8988T (cell line): Measurements from ENCODE around the gene PLPP1.
"Not testable (repeated sequence)": the region's sequence is repeated elsewhere in the genome, so short reads cannot be mapped to it uniquely, and the experiment has no call there.

ENCODE experiments used
- DNase-seq: peaks from one replicate; pipeline ENCODE4 v3.0.0; 2011

Gene PLPP1

DNA sequence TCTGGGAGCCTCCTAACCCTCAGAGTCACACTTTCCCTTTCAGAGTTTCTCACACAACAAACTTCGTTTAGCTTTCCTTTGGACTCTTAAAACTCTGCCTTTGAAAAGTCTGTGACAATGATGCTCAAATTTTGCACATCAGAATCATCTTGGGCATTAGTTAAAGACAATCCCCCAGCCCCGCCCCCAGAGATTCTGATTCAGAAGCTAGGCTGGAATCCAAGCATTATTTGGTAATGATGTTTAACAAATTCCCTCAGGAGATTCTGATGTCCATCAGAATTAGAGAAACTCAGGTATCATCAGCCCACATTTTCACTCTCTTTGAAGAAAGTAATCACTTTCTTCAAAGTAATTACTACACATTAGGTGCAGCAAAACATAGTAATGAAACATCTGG, 9.6 kb upstream of the PLPP1 start:
- DNase-seq: no peak

DNA sequence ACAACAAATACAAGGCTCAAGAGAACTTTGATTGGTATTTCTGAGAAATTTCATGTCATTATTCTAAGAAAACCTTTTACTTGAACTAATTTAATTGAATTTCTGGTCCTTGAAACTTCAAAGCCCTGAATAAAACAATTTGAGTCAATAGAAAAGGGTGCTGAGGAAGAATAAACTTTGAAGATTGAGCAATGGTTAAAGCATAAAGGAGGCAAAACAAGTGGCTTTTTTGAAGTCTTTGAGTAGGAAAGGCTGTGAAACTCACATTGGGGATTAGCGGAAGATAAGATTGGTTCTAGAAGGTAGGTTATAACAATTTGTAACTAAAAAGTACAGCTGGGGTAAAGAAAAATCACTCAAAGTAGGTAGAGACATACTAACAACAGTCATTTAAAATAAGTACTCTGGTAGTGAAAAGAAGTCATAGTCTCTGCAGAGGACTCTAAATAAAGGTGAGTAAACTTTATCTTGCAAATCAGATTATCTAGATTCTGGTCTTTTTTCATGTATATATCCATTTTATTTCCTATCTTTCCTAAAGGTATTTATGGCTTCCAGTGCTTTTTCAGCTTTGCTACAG, 6.4 kb upstream of the PLPP1 start:
- DNase-seq: no peak

DNA sequence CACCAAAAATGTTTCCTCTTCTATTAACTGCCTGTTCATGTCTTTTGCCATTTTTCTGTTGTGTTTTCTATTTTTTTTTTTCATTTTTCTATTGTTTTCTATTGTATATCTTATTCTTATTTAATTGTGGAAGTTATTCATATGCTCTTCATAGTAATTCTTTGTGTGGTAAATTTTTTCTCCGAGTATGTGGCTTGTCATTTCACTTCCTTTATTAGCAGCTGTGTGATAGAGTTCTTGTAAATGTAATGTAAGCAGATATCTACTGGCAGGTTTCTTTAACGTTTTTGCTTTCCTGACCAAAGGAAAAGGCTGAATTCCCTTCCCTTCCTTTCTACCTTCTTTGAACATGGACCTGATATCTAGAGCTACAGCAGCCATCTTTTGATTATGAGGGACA, 5.8 kb upstream of the PLPP1 start:
- DNase-seq: no peak

DNA sequence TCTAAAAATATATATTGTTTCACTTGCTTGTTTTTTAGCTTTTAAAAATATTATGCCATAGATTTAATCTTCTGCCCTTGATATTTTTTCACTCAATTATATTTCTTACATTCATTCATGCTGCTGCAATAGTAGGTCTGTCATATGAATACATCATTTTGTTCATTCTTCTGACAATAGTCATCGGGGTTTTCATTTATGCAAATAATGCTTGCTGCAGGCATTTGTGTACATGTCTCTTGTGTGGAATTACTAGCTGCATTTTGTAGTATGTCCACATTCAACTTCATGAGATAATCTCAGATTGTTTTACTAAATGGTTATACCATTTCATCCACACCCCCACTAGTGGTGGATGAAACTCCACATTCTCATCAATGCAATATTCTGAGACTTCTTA, 5.3 kb upstream of the PLPP1 start:
- DNase-seq: no peak

DNA sequence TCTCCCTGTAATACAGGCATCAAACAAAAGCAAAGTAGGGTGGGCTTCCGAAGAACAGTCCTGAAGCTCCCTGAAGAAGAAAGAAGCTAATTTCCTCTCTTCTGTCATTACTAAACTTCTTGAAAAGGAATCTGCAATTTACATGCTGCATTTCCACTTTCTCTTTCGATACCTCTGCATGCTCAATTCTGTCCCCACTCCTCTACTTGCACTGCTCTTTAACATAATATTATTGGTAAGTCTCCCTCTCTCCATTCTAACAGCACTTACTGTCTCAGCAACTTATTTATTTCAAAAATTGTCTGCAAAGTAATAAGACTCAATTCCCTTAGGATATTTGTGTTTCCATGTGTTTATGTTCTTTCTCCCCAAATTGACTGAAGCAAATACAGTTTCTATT, 3.9 kb upstream of the PLPP1 start:
- no peak for DNase-seq

DNA sequence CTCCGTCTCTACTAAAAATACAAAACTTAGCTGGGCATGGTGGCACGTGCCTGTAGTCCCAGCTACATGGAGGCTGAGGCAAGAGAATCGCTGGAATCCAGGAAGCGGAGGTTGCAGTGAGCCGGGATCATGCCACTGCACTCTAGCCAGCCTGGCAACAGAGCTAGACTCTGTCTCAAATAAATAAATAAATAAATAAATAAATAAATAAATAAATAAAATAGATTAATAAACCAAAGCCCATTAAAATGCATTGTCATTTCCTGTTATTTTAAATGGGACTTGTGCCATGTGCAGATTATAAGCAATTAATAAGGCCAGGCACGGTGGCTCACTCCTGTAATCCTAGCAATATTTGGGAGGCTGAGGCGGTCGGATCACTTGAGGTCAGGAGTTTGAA, 2.6 kb upstream of the PLPP1 start:
- DNase-seq: not testable (repeated sequence)

DNA sequence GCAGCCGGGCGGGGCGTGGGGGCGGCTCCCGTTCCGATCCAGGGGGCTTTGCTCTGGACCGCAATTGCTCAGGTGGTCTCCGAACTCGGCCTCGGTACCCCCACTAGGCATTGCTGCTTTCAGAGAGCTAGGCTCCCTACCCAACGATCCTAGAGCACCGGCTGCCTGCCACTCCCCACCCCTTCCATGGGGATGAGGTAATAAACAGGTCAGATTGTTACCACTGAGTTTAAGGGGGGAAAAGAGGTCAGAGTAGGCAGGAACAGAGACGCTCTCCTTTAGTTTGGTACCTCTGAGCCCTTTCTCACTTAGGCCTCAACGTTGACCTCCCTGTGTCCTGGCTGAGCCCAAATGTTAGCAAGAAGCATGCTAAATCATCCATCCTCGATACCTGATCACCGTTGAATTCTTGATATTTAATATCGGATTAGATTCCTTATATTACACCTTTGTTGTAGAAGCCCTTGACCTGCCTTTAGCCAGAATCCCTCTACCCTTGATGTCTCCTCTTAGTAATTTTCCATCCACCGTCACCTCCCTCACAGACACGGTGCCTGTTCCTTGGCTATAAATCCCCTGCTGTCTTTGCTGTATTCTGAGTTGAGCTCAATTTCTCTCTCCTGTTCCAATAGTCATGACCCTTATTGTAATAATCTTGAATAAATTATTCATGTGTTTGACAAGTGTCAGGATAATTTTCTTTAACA, 588 bp upstream of the PLPP1 start:
- DNase-seq: no peak

DNA sequence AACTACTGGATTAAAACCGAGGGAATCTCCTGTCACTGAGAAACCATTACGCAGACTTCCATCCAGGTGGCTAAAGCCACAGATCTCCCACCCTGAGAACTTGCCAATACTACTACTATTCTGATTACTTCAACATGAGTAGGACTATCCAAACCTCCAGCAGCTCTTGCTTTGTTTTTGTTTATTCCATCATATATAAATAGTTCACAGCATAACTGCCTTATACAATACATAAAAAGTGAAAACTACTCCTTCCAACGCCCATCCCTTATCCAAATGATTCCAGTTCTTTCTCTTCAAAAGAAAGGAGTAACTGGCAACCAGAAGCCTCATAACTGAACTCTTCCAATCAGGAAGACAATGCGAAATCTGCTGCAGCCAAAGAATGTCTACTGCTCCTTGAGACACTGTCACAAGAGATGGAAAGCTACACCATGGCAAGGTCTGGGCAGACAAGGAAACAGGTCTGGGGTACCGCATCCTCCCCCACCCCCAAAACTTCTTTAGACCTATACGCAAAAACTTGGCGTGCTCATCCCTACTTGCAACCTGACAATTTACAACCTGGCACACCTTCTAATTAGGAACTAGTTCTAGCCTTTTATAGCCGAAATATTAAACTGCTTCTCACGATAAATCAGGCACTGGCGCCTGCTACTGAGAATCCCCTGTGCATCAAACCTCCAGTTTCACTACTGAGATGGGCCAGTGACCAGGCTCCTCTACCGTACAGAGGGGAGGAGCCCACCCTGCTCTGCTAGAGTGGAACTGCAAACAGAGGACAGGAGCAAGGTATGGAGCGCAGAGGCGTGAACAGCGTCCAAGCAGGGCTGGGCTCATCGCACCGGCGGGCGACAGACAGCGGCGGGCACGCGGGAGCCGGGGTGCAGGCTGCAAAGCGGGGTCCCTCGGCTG, 986 bp downstream of the PLPP1 start:
- peak; percentile 43 for DNase-seq

DNA sequence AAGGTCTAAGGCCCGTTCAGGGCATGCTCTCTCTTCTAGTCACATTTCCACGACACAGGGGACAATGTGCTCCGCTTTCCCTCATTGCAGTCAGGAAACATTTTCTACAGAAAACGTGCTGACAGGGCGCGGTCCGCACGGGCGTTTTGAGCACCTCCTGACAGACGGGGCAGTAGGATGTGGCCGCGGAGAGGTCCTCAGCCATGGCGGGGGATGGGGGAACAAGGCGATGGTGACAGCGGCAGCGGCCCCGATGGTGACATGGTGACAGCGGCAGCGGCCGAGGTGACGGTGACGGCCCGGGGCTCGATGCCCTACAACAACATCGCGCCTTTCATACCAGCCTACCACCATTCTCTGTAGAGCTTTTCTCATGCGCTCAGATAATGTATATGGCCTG, 4.1 kb downstream of the PLPP1 start:
- no peak for DNase-seq

DNA sequence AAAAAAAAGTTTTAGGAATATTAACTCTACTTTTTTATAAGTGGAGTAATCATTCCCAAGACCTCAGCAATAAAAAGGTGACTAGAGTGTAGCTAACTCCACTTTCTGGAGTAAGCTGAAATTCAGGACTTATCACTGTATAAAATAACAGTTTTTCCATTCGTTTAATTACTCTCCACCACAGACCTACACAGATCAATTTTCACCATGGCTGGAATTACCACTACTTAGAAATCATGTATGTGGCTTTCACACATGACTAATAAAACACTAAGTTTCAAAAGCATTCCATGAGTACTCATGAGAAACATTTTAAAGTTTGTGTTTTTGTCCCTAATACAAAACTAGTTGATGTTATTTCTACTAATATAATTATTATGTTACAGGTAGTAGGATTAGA, 9.9 kb downstream of the PLPP1 start:
- no peak for DNase-seq

DNA sequence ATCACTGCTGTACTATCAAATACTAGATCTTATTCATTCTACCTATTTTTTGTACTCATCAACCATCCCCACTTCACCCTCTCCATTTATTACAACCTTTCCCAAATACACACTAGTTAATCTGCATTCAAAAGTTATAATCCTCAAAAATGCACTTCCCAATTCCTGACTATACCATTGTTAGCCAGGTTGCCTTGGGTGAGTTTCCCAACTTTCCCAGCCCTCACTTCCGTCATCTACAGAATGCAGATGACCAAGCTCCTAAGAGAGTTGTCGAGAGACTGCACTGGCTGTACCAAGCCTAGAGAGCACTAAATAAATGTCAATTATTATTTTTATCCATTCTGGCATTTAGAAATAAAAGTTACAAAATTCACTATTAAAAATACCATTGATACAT, 11.5 kb downstream of the PLPP1 start:
- DNase-seq: no peak

DNA sequence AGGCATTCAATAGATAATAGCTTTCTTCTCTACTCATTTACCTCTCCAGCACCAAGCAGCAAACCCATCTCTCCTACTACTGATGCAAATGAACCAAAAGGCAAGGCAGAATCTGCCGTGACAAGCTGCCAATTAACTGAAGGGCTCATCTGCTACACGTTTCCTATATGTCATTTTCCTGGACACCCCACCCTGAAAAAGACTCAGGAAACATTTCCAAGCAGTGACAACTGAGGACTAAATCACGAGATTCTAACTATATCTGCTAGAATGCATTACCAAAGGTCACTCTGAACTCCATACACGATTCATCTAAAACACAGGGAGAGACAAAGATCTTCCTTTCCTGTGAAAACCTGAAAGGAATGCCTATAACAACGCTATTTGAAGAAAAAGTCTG, 12.9 kb downstream of the PLPP1 start:
- no peak for DNase-seq

DNA sequence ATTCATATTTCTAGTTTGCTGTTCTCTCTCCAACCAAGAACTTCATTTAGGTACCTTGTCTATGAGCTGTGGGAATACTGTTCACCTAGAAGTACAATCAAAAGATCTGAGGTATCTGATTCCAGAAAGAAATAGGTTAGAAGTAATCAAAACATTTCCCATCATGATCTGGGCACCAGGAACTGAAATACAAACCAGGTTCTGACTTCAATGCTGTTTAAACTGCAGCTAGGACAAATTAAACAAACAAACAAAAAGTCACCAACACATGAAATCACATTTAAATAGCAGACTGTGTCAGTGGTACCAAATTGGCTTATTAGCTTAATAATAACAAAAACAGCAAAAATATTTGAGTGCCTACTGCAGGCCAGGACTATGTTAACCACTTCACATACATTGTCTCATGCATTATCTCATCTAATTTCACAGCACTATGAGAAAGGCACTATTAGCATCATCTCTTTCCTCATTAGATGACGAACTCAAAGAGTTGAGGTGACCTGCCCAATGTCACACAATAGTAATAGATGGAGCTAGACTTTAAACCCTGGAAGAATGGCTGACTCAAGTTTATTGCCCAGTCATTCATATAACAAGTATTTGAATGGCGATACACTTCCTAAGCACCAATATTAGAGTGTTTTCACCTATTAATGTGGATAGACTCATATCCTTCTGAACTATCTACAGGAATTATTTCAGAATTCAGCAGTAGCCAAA, 14.5 kb downstream of the PLPP1 start:
- no peak for DNase-seq

DNA sequence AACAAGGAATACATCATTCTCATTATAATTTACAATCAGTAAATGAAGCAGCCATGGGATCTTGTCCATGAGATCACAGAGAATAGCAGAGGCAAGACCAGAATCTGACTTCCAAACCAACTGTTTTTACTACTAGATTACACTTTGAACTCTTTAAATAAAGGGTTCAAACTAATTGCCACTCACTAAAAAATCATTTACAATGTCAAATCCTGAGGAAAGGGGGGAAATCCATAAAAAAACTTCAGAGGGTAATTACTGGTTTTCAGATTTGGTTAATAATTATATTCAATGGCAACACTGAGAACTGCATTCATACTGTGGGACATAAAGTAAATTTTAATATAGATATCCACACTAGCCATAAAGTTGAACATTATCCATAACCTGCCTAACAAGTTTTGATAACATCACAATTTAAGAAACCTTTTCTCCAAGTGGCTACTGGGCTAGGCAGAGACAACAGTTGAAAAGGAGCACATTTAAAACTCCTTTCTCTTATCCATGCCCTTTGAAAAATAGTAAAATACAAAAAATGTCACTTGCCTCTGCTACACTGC, 15.9 kb downstream of the PLPP1 start:
- DNase-seq: no peak

DNA sequence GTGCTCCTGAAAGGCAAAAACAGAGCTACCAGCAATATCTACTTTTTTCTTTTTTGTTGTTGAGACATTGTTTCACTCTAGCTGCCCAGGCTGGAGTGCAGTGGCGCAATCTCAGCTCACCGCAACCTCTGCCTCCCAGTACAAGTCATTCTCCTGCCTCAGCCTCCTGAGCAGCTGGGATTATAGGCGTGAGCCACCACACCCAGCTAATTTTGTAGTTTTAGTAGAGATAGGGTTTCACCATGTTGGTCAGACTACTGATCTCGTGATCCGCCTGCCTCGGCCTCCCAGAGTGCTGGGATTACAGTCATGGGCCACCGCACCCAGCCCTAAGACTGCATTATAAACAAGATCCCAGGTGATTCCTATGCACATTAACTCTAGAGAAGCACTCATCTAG, 17.0 kb downstream of the PLPP1 start:
- DNase-seq: no peak

DNA sequence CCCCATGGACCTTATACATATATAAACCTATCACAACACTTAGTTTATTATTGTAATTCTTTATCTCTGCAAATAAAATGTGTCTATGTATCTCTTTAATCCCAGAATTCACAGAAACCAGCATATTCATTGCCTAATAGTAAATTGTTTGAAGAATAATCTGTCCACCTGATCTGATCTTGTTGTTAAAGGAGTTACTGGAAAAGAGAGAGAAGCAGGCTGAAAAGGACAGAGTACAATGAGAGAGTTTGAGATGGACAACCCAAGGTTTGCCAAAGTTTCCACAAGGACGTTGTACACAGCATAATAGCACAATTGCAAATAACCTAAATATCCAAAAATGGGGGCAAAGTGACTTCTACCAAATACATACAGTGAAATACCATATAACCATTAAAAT, 23.8 kb downstream of the PLPP1 start:
- no peak for DNase-seq

DNA sequence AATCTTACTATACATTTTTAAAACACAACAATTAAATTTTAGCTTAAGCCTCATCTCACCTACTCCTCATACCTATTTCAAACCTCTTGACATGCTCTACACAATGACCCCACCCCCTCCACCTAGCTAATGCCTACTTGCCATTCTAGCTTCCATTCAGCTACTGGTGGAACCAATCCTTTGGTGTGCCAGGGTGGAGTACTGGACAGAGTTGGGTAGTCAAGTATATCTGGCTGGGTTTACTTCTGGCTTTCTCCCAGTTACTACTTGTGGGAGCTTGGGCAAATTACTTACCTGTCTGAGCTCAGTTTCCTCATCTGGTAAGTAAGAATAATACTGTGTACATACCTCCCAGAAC, 24.3 kb downstream of the PLPP1 start:
- no peak for DNase-seq

DNA sequence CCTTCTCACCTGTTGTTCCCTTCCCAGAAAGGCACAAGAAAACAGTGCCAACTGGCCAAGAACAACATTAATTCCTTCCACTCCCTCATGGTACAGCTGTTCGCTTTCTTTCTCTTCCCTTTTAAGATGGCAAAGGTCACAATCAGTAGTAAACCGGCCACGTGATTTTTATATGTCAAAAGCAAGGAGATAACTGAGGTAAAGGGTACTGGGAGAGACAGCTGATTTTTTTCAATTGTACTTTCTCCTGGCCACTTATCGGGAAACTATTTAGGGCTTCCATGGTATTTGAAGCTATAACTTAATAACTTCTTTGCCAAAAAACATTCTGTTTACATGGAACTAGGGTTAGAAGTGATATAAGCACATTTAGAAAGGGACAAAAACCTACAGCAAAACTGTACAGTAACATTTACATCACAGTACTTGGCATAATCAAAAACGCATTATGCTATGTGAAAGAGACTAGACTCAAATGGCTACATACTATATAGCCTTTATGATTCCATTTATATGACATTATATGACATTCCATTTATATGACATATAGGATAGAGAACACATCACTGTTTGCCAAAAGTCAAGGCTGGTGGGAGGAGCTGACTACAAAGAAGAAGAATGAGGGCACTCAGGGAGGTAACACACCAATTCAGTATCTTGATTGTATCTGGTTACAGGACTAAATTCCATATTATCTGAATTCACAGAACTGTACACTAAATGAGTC, 24.8 kb downstream of the PLPP1 start:
- DNase-seq: no peak

DNA sequence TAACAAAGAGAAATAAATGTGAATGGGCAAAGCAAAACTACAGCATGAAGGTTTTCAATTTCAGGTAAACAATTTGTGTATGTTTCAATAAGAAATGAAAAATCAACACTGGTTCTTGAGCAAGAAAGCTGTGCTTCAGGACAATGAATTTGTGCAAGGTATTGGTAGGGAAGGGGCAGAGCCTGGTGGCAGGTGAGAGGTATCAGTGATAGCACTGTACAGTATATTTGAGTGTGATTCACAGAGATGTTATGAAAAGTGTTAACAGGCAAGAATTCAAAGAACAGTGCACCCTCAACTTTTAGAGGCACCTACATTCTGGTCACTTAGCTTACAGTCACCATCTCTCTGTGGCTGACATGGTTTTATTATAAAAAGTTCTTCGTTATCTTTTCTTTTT, 25.7 kb downstream of the PLPP1 start:
- DNase-seq: no peak

DNA sequence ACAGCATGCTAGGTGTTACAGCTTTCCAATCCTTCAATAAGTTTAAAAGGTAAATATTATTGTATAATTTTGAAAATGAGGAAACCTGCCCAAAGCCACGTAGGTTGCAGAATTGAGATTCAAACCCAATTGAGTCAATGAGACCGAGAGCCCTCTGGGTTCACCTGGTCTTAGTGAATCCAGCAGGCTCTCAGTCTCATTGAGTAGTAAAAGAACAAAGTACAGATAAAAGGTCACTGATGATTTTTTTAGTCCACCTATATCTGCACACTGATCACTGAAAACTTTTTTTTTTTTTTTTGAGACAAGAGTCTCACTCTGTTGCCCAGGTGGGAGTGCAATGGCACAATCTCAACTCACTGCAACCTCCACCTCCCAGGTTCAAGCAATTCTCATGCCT, 27.2 kb downstream of the PLPP1 start:
- DNase-seq: no peak

DNA sequence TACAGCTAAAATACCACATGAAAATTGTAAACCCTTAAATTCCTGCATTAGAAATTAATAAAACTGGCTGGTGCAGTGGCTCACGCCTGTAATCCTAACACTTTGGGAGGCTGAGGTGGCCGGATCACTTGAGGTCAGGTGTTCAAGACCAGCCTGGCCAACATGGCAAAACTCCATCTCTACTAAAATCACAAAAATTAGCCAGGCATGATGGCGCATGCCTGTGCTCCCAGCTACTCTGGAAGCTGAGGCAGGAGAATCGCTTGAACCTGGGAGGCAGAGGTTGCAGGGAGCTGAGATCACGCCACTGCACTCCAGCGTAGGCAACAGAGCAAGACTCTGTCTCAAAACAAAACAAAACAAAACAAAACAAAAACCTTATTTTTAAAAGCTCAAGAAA, 29.1 kb downstream of the PLPP1 start:
- not testable (repeated sequence) for DNase-seq

DNA sequence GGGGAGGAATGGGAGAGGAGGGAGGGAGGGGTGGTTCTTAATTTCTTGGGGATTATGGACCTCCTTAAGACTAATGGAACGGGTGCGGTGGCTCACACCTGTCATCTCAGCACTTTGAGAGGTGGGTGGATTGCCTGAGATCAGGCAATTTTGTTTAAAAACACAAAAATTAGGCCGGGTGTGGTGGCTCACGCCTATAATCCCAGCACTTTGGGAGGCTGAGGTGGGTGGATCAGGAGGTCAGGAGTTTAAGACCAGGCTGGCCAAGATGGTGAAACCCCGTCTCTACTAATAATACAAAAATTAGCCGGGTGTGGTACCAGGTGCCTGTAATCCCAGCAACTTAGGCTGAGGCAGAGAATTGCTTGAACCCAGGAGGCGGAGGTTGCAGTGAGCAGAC, 30.8 kb downstream of the PLPP1 start:
- not testable (repeated sequence) for DNase-seq

DNA sequence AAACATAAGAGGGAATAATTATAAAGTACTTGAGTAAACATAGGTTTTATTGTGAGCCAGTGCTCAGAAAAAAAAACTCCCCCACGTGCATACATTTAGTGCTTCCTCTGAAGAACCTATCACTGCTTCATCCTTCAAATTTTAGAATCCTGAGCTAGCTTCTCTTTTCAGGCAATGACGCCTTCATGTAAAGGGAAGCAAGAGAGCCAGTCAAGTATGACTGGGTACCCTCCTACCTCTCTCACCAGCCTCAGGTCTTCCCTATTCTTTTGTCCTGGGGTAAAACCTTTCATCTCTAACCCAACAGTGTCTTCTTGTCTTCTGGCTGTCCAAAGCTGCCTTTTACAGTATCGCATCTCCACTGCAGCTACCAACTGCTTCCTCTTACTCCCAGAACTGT, 32.0 kb downstream of the PLPP1 start:
- no peak for DNase-seq
